ENCODE data around the gene ATN1.

ATN1 gene

DNA sequence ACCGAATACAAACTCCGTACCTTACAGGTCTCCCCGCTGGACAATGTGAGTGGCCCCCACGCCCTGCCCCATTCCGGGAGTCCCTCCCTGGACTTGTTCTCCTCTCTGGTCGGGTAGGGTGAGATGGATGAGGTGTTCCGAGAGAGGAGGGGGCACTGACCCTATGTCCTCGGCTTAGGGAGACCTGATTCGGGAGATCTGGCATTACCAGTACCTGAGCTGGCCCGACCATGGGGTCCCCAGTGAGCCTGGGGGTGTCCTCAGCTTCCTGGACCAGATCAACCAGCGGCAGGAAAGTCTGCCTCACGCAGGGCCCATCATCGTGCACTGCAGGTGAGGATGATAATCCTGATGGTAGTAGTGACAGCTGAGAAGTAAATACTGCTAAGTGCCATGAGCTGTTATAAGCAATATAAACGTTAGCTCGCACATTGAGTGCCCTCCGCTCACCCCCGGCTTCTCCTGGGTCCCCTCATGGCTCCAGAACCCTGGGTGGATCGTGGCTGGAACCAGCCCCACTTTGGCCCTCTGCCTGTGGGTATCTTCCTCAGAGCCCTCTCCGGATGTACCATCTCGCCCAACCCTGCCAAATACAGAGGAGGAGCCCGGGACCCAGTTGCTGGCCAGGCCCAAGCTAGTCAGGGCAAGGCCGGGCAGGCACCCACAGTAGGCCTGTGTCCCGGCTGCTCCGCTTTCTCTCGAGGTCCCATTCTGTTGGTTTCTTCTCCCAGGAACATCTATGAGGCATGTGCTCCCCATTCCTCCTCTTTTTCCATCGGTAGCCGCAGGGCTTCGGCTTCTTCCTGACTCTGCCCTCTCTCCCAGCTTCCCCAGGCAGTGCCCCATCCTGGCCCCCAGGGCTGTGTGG, 30.2 kb downstream of the ATN1 start:
- no peak for DNase-seq (ENCODE audit: low read depth, low spot score)

GRCh38 chr12:6958609-6959057, 30.9 kb downstream of the ATN1 start:
- DNase-seq (ENCODE audit: low read depth, low spot score), result no peak

GRCh38 chr12:6959058-6959804, 31.5 kb downstream of the ATN1 start:
- peak; percentile 60 for DNase-seq (ENCODE audit: low read depth, low spot score)

DNA sequence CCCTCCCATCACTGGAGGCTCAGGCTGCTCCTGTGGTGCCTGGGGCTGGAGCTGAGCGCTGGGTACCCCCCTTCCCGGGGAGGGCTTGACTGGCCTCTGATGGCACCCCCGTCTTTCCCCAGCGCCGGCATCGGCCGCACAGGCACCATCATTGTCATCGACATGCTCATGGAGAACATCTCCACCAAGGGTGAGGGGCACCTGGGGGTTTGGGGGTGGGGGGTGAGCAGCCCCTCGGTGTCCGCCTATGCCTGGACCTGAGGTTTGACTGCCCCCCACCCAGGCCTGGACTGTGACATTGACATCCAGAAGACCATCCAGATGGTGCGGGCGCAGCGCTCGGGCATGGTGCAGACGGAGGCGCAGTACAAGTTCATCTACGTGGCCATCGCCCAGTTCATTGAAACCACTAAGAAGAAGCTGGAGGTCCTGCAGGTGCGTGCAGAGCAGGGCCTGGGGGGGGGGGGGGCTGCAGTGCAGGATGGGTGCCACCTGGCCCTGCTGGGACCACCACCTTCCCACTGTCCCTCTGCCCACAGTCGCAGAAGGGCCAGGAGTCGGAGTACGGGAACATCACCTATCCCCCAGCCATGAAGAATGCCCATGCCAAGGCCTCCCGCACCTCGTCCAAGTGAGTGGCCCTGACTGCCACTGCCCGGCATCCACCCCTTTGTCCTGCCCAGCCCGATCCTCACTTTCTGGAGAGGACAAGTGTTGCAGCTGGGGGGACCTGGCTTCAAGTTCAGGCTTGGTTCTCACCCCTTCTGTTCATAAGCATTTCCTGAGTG, 32.2 kb downstream of the ATN1 start:
- DNase-seq (ENCODE audit: low read depth, low spot score), result no peak

DNA sequence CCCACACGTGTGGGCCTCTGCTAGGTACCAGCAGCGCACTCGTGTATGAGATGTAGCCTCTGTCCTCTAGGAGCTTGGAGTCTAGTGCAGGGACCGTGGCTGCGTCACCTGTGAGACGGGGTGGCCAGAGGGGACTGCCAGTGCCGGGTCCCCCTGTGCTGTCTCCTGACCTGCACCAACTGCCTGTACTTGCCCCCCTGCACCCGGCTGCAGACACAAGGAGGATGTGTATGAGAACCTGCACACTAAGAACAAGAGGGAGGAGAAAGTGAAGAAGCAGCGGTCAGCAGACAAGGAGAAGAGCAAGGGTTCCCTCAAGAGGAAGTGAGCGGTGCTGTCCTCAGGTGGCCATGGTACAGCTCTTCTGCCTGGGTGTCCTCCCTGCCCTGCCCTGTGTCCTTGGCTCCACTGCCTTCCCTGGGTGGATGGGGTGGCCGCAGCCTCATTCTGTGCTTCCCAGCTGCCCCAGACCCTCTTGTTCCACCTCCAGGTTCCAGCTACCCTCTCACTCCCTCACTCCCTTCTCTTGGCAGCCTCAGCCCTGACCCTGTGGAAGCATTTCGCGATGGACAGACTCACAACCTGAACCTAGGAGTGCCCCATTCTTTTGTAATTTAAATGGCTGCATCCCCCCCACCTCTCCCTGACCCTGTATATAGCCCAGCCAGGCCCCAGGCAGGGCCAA, 33.0 kb downstream of the ATN1 start:
- no peak for DNase-seq (ENCODE audit: low read depth, low spot score)

- peak; percentile 85 for DNase-seq (ENCODE audit: low read depth, low spot score)
These were observed 33.5 kb downstream of the ATN1 start for GRCh38 chr12:6961278-6961694.

DNA sequence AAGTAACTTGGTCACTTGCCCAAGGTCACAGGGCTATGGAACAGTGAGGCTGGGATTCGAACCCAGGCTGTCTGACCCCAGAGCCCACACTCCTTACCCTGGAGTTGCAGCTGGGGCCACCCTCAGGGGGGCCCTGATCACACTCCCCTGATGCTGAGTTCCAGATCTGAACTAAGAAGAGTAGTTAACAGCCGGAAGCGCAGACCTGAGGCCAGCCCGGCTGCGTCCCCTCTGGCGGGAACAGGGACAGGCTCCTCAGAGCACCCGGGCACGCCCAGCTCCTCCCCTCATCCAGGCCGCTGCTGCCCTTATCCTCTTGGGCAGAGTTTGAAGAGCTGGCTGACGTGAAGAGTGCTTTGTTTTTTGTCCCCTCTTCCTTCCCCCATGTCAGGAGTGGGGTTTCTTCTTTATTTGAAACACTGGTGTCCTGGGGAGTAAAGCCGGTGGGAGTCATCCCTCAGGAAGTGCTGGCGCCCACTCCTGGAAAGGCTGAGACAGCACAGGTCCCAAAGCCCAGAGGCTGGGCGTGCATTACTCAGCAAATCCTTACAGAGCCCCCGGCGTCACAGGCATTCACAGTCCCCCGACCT, 34.0 kb downstream of the ATN1 start:
- DNase-seq (ENCODE audit: low read depth, low spot score), result no peak

DNA sequence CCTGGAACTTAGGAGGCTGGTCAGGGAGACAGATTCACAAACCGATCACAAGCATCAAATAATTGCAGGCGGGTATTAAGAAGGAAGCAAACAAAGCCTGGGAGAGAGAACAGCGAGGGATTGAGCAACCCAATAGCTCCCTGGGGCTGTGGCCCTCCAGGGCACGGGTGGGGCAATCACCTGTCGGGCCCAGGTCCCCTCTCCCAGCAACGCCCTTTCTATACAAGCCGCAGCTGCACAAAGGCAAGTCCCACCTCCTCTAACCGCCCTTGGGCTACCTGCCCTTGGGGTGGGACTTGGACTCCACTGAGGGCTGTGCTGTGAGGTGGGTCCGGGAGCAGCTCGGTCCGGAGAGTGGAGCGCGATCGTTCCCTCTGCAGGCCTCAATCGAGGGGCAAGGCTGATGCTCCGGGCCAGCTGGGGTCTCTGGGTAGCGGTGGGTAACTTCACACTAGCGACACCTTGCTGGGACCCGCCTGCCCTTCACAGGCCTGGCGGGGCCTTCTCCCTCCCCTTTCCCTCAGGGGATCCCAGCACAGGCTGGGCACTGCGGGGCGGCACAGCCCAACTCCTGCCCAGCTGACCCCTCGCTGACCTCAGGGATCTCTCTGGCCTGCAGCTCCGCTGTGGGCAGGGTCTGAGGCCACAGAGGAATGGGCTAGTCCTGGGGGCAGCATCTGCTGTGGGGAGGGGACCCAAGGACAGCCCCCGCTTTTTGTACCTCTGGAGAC, 34.7 kb downstream of the ATN1 start:
- DNase-seq (ENCODE audit: low read depth, low spot score), result no peak

- DNase-seq (ENCODE audit: low read depth, low spot score), result no peak
These were observed 35.4 kb downstream of the ATN1 start for GRCh38 chr12:6963016-6963731.

GRCh38 chr12:6963791-6964413, 36.1 kb downstream of the ATN1 start:
- DNase-seq (ENCODE audit: low read depth, low spot score), result no peak

- DNase-seq (ENCODE audit: low read depth, low spot score), result no peak
These were observed 36.9 kb downstream of the ATN1 start for GRCh38 chr12:6964605-6965025.

DNA sequence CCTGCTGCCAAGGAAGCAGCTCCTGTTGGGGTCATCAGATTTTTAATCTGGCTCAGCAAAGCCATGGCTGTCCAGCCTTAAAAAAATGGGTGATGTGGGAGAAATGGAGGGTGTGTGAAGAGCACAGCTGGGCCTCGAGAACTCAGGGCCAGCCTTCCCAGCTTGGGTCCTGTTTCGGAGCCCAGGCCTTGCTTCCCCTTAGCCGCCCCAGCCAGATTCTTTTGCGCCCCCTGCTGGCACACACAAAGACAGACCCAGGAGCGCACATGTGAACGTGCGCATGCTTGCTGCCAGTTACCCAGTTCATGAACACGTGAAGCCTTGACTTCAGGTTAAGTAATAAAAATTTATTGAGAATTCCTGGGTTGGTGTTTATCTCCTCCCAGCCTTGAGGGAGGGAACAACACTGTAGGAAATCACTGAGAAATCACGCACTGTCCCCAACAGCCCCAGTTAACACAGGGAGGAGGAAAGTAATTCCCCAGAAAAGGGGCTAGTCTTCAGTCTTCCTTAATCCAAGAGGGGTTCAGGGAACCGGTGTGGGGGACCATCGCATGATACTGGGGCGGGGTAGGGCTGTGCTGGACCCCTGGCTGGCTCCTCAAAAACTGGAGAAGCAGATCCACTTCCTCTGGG, 37.4 kb downstream of the ATN1 start:
- DNase-seq (ENCODE audit: low read depth, low spot score), result peak; percentile 80

DNA sequence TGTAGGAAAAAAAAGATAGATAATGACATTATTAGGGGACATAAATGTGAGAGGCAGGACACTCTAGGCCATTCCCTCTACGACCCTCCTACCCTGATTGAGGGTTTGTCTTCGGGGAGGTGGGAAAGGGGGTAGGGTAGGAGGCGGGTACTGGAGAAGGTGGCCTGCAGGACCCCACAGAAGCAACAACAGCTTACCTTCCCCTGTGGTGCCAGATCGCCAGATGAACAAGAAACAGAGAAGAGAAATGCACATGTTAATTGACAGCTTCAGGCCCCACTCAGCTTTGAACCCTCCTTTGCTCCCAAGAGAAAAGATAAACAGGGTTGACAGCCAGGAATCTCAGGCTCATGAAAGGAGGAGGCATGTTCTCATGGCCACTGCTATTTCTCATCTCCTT, 38.0 kb downstream of the ATN1 start:
- DNase-seq (ENCODE audit: low read depth, low spot score), result no peak

GRCh38 chr12:6966351-6966750, 38.6 kb downstream of the ATN1 start:
- DNase-seq (ENCODE audit: low read depth, low spot score), result no peak

DNA sequence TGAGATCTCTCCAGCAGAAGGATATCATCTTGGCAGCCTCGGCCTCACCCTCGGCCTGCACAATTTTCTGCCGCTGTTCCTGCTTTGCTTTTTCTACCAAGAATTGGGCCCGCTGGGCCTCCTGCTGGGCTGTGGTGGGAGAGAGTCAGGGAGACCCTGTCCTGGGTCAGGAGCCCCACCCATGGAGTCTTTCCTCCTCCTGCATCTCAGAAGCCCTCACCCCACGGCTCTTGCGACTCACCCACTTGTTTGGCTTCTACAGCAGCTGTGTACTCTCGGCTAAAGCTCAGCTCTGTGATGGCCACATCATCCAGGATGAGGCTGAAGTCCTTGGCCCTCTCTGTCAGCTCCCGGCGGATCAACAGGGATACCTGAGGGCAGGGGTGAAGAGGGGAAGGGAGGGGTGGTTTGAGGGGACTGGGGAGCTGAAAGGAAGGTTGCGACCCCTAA, 39.9 kb downstream of the ATN1 start:
- no peak for DNase-seq (ENCODE audit: low read depth, low spot score)

DNA sequence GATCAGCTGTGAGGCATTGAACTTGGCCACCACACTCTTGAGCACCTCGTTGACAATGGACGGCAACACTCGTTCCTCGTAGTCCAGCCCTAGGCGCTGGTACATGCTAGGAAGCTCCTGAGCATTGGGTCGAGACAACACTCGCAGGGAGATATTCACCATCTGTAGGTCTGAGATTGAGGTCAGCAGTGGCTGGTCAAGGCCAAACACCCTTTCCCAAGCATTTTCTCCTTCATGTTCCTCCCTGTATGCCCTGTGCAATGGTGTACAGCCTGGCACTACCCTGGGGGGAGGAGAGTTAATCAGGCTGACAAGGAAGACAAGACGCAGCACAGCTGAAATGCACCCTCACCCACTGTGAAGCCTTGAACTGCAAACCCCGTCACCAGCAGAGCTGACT, 40.7 kb downstream of the ATN1 start:
- no peak for DNase-seq (ENCODE audit: low read depth, low spot score)

GRCh38 chr12:6970096-6970527, 42.4 kb downstream of the ATN1 start:
- DNase-seq (ENCODE audit: low read depth, low spot score), result no peak

DNA sequence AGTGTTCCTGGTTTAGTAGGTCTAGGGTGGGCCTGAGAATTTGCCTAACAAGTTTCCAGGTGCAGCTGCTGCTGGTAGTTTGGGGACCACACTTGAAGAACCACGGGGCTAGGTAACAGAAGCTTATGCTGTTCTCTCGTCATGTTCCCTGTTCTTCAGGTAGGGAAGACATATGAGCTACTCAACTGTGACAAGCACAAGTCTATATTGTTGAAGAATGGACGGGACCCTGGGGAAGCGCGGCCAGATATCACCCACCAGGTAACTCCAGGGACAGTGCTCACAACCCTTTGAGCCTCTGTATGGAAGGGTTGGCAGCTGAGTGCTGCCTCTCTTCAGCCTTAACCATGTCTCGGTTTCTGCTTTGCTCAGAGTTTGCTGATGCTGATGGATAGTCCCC, 46.4 kb downstream of the ATN1 start:
- DNase-seq (ENCODE audit: low read depth, low spot score), result no peak

All from activated CD4-positive, CD25-positive, alpha-beta regulatory T cell treated with anti-CD3 and anti-CD28 coated beads, Interleukin-2, amount 50 U/mL, for 16 hours (primary cell).